HG03378 (cell line): ENCODE measurements around the gene TAF10.

ENCODE experiments used
- ATAC-seq: cut with Tn5 transposase; IDR thresholded peaks from one replicate; pipeline ENCODE4 v1.9.1; 2021; ENCODE audit warnings: mild to moderate bottlenecking, moderate library complexity; ENCODE audit not compliant: unreplicated experiment

TAF10 gene

GRCh38 chr11:6612213-6613041, at the start of gene TAF10:
Gene TAF10 (minus strand): TSS chr11:6612216. CDS start chr11:6612189, 27 bp downstream.
- peak; percentile 66 for ATAC-seq

- no peak for ATAC-seq
Observed at GRCh38 chr11:6660712-6661111, 48.7 kb upstream of the TAF10 start.

- no peak for ATAC-seq
Observed at GRCh38 chr11:6658647-6659046, 46.6 kb upstream of the TAF10 start.

- ATAC-seq, result no peak
Observed at GRCh38 chr11:6657346-6657745, 45.3 kb upstream of the TAF10 start.

- no peak for ATAC-seq
Observed at GRCh38 chr11:6656936-6657335, 44.9 kb upstream of the TAF10 start.

- no peak for ATAC-seq
Observed at GRCh38 chr11:6656584-6656915, 44.5 kb upstream of the TAF10 start.

- ATAC-seq, result no peak
Observed at GRCh38 chr11:6655790-6656583, 44.0 kb upstream of the TAF10 start, which contains the start of gene DCHS1. Gene DCHS1 (minus strand): TSS chr11:6655809. CDS start chr11:6641613, 14,196 bp downstream.

GRCh38 chr11:6655020-6655789, 43.2 kb upstream of the TAF10 start:
- ATAC-seq, result no peak

GRCh38 chr11:6654281-6655019, 42.4 kb upstream of the TAF10 start:
- ATAC-seq, result no peak

GRCh38 chr11:6653656-6654055, 41.6 kb upstream of the TAF10 start:
- ATAC-seq, result no peak

GRCh38 chr11:6653097-6653496, 41.1 kb upstream of the TAF10 start:
- ATAC-seq, result no peak

GRCh38 chr11:6652182-6652581, 40.2 kb upstream of the TAF10 start:
- no peak for ATAC-seq

- no peak for ATAC-seq
Observed at GRCh38 chr11:6650980-6651379, 39.0 kb upstream of the TAF10 start.

GRCh38 chr11:6650104-6650503, 38.1 kb upstream of the TAF10 start:
- ATAC-seq, result no peak

GRCh38 chr11:6648501-6648900, 36.5 kb upstream of the TAF10 start:
- ATAC-seq, result no peak

GRCh38 chr11:6647836-6648235, 35.8 kb upstream of the TAF10 start:
- ATAC-seq, result no peak

- peak; percentile 90 for ATAC-seq
Observed at GRCh38 chr11:6646918-6647679, 35.1 kb upstream of the TAF10 start.

GRCh38 chr11:6646576-6646917, 34.5 kb upstream of the TAF10 start:
- ATAC-seq, result no peak

- peak; percentile 47 for ATAC-seq
Observed at GRCh38 chr11:6646071-6646470, 34.1 kb upstream of the TAF10 start.

GRCh38 chr11:6642957-6643356, 30.9 kb upstream of the TAF10 start:
- ATAC-seq, result no peak
